ENCODE results near the gene LRRC66.
A peak's percentile ranks its signal among the peaks of the same experiment; 100 is the strongest.

Gene LRRC66

GRCh38 chr4:52014903-52015302 is 5.3 kb downstream of the LRRC66 start:
- no peak for DNase-seq (ENCODE audit: low read depth, low spot score)

- no peak for DNase-seq (ENCODE audit: low read depth, low spot score)
Observed at GRCh38 chr4:52012651-52013050, 7.5 kb downstream of the LRRC66 start.

- DNase-seq (ENCODE audit: low read depth, low spot score), result no peak
Observed at GRCh38 chr4:52010986-52011385, 9.2 kb downstream of the LRRC66 start.

- DNase-seq (ENCODE audit: low read depth, low spot score), result no peak
Observed at GRCh38 chr4:52006887-52007286, 13.3 kb downstream of the LRRC66 start.

DNA sequence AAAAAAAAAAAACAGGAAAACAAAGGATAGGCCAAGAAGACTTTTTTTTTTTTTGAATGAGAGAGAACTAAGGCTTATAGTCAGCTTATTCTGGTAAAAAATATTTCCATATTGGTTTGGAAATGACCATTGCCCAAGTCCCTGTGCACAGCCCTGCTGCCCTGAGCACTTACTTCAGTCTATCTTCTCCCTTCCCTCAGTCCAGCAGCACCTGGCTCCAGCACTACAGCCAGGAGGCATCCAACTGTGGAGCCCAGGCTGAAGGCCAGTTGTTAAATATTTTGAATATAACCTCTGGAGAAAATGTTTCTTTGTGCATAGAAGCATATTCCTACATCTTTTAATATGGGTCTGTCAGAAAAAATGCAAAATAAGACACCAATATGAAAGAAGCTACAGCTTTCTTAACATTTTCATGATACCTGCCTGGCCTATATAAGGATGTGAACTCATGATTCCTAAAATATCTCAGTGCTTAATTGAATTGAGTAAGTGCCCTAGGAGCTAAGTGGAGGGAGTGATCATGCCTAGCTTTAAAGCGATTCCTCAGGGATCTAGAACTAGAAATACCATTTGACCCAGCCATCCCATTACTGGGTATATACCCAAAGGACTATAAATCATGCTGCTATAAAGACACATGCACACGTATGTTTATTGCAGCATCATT is 14.4 kb downstream of the LRRC66 start:
- no peak for DNase-seq (ENCODE audit: low read depth, low spot score)

DNA sequence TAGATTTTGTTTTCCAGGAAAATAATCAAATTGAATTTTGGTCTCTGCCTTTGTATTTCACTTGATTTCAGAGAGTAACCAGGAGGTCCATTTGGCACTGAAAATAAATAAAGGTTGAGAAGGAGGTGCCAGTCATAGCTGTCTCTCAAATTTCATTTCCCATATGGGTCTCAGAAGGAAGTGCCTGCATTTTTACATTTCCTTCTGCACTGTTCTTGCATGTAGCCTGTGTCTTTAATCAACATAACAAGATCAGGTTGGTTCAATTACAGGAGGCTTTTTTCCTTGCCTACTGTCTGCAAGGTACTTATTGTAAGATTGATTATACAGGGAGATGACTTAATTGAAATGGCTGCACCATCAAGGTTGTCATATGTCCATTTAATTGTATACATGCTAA is 15.7 kb downstream of the LRRC66 start:
- no peak for DNase-seq (ENCODE audit: low read depth, low spot score)

GRCh38 chr4:52001616-52002015 is 18.5 kb downstream of the LRRC66 start:
- peak; percentile 46 for DNase-seq (ENCODE audit: low read depth, low spot score)

DNA sequence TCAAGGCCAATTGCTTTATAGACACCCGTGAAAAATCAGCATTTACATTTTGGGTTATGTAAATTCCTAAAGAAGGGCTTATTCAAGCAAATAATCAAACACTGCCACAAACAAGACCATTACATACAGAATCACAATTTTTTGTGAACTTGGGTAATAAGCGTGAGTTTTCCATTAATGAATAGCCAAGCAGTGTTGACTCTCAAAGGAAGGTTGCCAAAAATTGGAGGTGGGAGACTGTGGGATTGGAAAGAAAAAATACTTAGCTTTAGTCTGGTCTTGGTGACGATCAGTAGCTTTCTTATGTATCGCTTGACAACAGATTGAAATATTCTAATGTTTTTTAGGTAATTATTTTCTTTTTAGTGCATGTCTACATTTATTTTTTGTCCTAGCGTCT is 20.9 kb downstream of the LRRC66 start:
- DNase-seq (ENCODE audit: low read depth, low spot score), result no peak

DNA sequence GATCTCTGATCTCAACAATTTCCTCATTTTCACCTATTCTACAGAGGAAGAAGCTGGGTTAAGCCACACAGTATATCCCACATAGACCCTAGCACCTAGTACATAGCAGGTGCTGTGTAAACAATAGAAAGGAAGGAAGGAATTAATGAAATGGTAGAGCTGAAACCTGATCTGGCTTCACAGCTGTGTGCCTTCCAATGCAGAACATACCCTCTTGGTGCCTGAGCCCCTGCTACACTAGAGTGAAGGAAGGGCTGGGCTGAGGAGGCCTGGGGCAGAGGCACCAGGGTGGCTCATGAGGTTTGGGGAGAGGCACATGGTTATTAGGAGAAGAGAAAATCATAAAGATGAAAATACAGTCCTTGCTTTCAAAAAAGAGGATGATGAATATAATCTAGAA is 21.3 kb downstream of the LRRC66 start:
- DNase-seq (ENCODE audit: low read depth, low spot score), result no peak

DNA sequence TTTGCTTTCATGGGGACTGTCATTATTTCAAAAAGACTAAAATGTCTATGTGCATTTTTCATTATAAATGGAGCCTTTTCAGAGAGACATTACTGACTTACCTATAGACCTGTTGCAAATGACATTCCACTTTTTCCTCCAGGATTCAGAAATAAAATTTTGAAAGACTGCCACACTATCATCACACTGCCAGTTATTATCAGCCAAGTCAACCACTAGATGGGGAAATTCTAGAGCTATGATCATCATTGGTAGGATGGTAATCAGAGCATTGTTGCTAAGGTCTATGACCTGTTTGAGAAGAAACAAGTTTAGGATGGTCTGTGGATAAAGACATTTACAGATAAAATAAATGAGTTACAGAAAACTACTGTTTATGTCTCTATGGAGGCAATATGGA is 22.5 kb downstream of the LRRC66 start:
- DNase-seq (ENCODE audit: low read depth, low spot score), result no peak

DNA sequence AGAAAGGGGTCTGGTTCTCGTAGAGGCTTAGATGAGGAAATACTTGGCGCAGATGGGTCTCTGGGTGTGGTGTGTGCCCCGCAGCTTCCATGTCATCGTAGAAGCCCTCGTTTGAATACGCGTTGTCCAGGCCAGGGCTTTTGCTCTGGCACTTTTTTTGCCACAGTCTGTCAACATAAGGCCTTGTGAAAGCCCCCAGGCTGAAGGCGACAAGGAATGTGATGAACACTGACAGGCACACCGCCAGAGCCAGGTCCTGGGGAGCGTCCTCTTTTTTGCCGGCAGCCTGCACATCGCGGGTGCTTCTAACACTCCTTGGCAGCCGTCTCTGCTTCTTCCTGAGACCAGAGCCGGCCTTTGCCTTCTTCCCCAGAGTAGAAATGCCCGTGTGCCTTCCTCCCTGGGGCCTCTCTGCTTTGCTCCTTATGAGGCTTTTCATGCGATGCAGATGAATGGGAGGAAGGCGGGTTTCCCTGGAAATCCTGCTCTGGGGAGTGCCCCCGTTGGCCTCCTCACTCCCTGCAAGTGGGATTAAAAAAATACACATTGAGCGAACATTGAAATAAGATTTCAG is 24.4 kb downstream of the LRRC66 start:
- no peak for DNase-seq (ENCODE audit: low read depth, low spot score)

DNA sequence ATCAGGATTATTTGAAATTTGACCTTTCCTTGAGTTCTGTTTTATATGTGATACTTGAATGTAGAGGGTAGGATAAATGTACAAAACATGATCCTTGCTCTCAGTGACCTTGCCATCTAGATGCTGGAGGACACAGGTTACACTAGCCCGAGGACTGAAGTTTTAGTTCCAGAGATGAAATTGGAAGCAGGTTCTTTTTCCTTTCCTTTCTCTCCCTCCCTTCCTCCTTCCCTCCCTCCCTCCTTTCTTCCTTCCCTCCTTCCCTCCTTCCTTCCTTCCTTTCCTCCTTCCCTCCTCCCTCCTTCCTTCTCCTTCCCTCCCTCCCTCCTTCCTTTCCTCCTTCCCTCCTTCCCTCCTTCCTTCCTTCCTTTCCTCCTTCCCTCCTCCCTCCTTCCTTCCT is 54.3 kb downstream of the LRRC66 start:
- DNase-seq (ENCODE audit: low read depth, low spot score), result no peak

DNA sequence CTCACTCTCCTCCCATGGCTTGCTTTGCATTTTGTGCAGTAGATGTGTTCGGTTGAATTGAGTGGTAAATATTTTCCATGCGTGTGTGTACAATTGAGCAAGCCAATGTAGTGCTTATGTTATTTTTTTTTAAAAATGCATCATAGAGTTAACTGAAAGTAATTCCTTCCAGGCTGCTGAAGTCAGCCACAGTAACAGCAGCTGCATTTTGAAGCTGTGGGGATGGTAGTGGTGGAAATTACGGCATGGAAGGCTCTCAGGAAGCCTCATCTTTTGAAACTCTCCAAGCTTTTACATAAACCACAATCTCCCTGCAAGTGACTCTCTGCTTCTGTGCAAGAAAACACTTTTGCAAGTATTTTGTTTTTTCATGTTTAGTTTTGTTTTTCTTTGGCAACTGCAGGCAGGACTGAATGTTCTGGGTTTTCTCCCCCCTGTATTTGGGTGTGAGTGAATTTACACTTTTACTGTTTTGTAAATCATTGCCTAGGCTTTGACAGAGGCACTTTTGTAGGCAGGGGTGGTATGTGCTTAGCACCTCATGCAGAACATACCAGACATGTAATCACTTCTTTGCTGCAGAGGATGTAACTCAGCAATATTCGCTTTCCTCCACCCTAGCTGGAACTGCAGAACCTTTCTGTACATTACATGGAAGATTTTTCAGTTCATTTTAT is 56.2 kb downstream of the LRRC66 start:
- peak; percentile 26 for DNase-seq (ENCODE audit: low read depth, low spot score)

- peak; percentile 26 for DNase-seq (ENCODE audit: low read depth, low spot score)
Observed at GRCh38 chr4:51960486-51960885, 59.7 kb downstream of the LRRC66 start.

DNA sequence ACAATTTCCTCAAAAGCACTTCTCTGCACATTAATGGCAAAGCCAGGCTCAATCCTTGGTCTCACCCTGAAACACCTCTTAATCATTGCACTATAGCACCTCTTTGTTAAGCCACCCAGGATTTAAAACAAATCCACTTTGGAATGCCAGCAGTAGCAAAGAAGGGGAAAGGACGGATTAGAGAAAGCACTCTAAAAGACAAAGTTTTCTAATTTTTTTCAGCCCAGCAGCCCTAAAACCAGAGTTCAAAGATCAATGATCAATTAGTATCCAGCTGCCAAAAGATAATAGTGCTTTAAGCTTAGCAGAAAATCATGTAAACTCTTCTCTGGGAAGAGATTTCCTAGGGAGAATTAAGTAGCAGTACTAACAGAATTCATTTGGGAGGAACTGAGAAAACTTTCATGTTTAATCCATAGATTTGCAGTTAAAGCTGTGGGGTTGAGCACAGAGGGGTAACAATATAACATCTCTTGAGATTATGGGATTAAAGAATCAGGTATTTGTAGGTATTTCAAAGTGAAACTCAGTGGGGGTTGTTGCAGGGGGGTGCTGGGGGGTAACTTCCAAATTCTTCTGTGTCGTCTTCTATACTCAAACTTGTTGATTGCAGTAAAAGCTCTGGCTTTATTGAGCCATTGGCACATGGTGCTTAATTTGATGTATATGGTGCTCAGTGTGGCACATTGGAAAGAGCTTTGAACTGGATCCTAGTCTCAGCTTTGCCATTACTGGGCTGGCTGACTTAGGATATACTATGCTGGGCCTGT is 61.8 kb downstream of the LRRC66 start:
- no peak for DNase-seq (ENCODE audit: low read depth, low spot score)

Data from astrocyte of the hippocampus (primary cell).